DMS 273 (cell line): ENCODE measurements around the gene SYCP3.
"Not testable (repeated sequence)": the region's sequence is repeated elsewhere in the genome, so short reads cannot be mapped to it uniquely, and the experiment has no call there.

Source experiments
- DNase-seq: peaks from one replicate; lab custom pipeline; 2025; ENCODE audit not compliant: unreplicated experiment; lab: John Stamatoyannopoulos, UW

Gene SYCP3

GRCh38 chr12:101761350-101761749 lies 22.1 kb upstream of the SYCP3 start:
- DNase-seq, result no peak

- DNase-seq, result peak; percentile 49
Observed at GRCh38 chr12:101759396-101760047, 20.3 kb upstream of the SYCP3 start.

DNA sequence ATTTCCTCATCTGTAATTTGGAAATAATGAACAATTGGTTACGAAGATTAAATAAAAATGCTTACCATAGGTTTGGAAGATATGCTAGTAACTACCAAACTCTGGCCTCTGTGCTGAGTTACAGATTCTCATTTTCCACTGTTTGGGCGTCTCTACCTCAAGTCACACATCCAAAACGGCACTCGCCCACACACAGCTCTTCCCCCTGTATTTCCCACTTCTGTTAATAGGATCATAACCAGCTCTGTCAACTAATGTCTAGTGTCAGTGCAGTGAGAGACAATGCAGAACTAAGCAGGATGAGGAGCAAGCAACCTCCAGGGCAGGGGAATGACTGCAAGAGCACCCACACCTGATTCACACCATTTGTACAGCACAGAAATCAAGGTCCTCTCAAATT lies 10.9 kb upstream of the SYCP3 start:
- no peak for DNase-seq

GRCh38 chr12:101749657-101750056 lies 10.4 kb upstream of the SYCP3 start:
- no peak for DNase-seq

DNA sequence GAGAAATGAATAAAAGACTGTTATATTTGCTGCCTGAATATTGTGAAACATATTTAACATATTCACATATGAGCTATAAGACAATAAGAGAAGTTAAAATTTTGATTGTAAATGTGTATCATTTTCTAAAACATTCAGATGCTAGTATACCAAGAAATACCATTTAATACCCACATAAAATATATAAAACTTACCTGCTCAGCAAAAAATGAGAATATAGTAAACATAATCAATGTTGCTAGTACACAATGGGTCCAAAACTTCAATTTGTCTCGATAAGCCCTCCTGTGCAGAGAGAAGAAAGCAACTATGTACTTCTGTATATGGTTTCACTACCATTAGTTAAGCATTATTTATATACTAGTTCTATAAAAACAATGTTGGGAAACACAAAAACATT lies 9.6 kb upstream of the SYCP3 start:
- DNase-seq, result no peak

DNA sequence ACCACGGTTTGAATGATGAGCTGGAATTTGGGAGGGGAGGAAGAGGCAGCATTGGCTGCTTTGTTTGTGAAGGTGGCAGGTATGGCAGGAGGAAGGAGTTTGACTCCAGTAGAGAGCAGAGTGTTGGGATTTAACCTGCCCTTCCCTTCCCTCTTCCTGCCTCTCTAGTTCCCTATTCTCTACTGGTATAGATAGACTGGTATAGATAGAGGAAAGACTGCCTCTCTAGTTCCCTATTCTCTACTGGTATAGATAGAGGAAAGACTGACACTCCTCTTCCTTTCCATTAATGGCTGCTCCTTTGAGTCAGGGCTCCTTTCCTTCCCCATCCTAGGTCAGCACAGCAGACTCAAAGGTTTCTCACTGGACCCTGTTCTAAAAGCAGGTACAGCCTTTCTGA lies 8.4 kb upstream of the SYCP3 start:
- no peak for DNase-seq

DNA sequence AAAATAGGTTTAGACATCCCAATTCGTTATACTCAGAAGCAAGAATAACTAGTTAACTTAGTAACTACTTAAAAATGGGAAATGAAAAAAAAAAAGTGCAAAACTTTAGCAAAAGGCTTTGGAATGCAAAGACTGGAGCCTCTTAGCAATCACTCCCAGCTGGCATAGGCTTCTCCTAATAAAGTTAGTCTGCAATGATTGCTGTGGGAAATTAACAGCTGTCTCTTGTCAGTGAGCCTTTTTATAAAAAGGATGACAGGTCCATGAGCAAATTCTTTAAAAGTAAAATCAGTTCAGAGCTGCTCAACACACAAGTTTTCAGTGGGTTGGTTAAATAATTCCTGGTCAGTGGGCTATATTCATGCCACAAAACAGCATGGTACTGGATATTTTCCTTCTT lies 7.4 kb upstream of the SYCP3 start:
- no peak for DNase-seq

DNA sequence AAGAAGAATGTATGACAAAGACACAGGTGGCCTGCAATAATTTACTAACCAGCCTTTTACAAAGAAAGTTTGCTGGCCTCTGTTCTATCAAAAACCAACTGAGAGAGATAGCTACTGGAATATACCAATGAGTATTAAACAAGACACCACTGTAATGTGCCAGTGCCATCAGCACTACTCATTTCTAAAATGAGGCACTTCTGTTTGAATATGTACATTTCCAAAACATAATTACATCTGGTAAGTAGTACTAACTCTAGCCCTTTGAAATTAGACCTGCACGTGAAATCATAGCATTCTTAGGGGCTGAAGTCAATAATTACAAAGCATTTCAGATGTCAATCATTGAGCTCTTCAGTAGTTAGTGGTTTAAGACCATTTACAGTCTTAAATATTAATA lies 6.9 kb upstream of the SYCP3 start:
- no peak for DNase-seq

DNA sequence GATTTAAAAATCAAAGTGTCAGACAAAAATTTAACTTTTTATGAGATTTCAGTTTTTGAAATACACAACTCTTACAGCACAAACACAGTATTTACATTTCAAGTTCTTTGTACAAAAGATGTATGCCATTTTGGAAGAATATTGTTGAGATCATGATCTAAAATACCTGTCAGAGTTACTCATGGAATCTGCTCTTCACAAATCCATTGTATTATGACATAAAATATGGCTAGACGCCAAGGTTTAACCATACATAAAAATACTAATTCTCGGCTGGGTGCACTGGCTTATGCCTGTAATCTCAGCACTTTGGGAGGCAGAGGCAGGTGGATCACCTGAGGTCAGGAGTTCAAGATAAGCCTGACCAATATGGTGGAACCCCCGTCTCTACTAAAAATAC lies 6.2 kb upstream of the SYCP3 start:
- DNase-seq, result no peak

DNA sequence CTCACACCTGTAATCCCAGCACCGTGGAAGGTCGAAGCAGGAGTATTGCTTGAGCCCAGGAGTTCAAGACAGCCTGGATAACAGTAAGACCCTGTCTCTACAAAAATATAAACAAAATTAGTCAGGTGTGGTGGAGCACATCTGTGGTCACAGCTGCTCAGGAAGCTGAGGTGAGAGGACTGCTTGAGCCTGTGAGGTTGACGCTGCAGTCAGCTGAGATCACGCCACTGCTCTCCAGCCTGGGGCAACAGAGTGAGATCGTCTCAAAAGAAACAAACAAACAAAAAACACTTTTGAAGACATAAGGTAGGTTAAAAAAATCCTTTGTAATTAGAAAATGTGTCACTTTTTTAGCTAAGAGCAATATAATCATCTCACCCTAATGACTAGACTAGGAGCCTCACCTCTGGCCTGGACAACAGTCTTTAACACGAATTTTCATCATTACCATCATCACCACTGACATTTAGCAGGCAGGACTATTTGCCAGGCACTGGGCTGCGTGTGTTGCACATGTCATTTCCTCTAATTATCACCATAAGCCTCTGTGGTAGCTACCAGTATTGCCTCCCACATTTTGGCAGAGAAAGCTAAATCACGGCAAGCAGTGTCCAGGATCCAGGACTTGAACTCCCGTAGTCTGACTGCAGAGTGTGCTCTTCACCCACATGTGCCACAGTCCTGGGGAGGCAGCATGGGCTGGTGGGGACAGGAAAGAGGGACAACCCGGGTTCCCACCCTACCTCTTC lies 4.6 kb upstream of the SYCP3 start:
- DNase-seq, result no peak

DNA sequence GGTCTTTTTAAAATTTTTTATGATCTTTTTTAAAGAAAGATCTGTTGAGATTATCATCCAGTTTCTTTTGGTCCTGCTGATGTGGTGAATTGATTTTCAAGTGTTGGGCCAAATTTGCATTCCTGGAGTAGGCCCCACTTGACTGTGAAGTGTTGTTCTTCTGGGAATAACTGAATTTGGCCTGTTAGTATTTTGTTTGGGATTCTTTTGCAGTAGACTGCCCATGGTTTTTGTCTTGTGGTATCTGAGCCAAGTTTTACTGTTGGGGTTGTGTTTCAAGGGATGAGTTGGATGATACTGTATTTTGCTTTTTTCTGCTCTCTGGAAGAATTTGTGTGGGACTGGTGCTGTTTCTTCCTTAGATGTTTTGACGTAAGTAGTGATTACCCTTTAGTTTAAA lies 4.0 kb upstream of the SYCP3 start:
- DNase-seq, result no peak

- no peak for DNase-seq
Observed at GRCh38 chr12:101740980-101741379, 1.7 kb upstream of the SYCP3 start.

DNA sequence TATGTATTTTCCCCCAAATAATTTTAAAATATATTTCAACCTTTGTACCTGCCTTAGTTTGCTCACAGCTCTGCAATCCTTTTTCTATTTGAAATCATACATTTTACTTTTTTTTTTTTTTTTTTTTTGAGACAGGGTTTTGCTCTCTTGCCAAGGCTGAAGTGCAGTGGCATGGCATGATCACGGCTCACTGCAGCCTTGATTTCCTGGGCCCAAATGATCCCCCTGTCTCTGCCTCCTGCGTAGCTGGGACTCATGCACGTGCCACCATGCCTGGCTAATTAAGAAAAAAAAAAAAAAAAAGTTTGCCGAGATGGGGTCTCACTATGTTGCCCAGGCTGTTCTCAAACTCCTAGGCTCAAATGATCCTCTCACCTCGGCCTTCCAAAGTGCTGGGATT lies 1.3 kb upstream of the SYCP3 start:
- DNase-seq, result no peak

DNA sequence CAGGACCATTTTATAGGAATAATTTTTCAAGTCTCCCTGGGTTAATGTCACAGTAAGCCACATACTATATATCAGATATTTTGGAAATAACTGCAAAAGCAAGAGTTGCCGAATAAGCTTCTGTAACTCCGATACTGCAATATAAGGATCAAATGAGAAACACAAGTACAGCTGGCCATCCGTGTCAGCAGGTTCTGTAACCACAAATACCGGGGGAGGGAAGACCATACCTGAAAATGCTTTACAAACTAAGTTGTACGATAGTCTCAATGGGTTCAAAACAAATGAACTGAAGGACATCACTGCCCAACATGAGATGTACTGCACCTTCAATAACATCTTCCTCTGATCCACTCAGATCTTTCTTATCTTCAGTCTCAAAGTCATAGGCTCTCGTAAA lies 1.8 kb downstream of the SYCP3 start:
- no peak for DNase-seq

GRCh38 chr12:101734482-101734881 lies 4.8 kb downstream of the SYCP3 start:
- not testable (repeated sequence) for DNase-seq

GRCh38 chr12:101733166-101733565 lies 6.1 kb downstream of the SYCP3 start:
- DNase-seq, result no peak

- DNase-seq, result no peak
Observed at GRCh38 chr12:101732318-101732717, 6.9 kb downstream of the SYCP3 start.

DNA sequence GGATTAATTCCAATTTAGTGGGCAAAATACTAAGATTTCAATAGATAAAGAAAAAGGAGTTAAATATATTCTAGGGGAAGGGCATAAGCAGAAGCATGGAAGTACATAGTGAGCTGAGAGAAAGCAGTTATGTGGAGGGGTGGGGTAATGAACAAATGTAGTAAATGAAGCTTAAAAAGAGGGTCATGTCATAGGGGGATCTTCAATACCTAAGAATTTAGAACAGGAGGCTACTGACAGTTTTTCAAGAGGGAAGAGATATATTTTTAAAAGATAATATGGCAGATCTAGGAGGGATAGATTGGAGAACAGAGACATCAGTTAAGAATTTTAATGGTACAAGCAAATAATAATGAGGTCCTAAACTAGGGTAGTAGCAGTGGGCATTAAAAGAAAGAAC lies 9.4 kb downstream of the SYCP3 start:
- no peak for DNase-seq

- no peak for DNase-seq
Observed at GRCh38 chr12:101727098-101727497, 12.2 kb downstream of the SYCP3 start.

DNA sequence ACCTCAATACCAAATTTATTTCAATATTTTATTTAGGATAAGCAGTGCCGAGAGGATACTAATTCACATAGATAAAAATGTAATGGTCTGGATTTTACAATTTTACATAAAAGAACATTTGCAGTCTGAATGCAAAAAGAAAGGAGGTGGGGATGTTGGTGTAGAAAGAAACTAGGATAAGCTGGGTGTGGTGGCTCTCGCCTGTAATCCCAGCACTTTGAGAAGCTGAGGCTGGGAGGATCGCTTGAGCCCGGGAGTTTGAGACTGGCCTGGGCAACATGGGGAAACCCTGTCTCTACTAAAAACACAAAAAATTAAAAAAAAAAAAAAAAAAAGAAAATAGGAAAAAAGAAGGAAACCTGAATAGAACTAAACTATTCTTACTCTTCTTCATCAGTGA lies 16.9 kb downstream of the SYCP3 start:
- DNase-seq, result no peak

DNA sequence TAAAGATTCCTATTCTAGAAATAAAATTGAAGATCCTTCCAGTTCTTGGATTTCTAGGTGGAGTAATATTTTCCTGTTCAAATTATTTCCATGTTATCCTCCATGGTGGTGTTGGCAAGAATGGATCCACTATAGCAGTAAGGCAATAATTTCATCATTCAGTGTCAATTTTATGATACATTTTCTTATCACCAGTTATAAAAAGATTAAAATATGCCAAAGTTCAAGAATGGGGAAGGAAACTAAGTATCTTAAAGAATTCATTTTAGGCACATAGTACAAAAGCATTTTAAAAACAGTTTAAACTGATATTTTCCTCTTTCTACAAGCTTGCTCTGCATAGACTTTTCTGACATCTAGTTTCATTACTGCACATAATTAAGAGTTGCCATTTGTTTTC lies 19.1 kb downstream of the SYCP3 start:
- no peak for DNase-seq

- no peak for DNase-seq
Observed at GRCh38 chr12:101719566-101719965, 19.7 kb downstream of the SYCP3 start.

- no peak for DNase-seq
Observed at GRCh38 chr12:101714877-101715444, 24.3 kb downstream of the SYCP3 start.
